Measurements from ENCODE around the gene RNF166.

The RNF166 gene

GRCh38 chr16:88691129-88691813 lies 14.9 kb downstream of the RNF166 start:
- DNase-seq = no peak

- no peak for DNase-seq
These were observed 15.7 kb downstream of the RNF166 start for GRCh38 chr16:88690341-88691128.

- peak; percentile 72 to 81 for DNase-seq
These were observed 18.0 kb downstream of the RNF166 start for GRCh38 chr16:88688013-88688778.

DNA sequence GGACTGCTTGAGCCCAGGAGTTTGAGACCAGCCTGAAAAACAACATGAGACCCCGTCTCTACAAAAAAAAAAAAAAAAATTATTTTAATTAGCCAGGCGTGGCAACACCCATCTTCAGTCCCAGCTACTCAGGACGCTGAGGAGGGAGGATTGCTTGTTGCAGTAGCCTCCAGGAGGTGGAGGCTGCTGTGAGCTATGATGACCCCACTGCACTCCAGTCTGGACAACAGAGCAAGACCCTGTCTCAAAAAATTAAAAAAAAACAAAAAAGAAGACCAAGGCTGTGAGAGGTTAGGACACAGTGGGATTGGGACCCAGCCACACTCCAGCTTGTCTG lies 18.6 kb downstream of the RNF166 start:
- DNase-seq = no peak

DNA sequence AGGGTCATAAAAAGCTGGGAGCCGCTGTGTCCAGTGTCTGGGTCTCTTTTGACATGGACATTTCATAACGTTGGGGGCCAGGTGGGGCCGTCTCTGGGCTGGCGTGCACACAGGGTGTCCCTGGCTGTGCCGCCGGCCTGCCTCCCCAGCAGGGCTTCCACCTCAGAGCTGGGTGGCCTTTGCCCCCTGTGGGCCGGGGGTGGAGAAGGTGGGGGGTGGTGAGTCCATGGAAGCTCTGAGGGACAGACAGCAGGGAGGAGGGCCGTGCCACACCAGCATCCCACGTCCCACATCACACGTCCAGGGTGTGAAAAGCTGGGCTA lies 19.0 kb downstream of the RNF166 start:
- no peak for DNase-seq

DNA sequence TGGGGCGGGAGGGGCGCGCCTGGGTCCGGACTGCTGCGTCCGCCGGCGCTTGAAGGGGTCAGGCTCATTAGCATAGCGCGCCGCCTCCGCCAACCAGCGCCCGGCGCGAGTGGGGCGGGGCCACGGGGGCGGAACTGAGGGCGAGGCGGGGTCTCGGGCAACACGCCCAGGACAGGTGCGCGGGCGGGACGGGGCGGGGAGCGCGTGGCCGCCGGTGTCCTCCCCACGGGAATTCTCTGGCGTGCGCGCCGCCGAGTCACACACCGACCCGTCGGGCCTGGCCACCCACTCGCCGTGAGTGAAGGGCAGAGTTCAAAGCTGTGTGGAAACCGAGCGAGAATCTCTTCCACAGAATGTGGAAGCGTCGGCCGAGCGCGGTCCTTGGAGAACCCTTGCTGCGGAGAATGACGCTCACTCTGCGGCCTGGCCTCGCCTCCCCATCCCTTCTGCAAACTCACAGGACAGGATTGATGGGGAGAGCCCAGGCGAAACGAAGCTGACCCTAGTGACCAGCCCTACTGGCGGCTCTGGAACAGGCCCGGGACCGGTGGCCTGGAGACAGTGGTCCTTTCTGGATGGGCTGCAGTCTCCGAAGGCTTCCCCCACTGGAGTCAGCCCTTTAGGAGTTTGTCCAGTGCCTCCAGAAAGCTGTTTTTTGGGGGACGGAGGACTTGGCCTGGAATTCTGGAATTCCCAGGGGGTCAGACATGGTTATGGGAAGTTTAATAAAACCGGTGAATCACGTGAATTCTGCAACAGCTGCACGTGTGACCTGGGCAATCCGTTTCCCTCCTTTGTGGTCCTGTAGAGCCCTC lies 19.6 kb downstream of the RNF166 start, which contains the start of gene SNAI3:
Gene SNAI3 (minus strand): TSS at position 69 of the 815 bp plus-strand sequence. CDS start 101 bp downstream, outside the sequence.
- DNase-seq = peak in 1 of 2 experiments; percentile 85

GRCh38 chr16:88686062-88686438 lies 20.2 kb downstream of the RNF166 start:
- peak; percentile 14 to 77 for DNase-seq

GRCh38 chr16:88685156-88686061 lies 20.8 kb downstream of the RNF166 start:
- DNase-seq = peak; percentile 13 to 16

DNA sequence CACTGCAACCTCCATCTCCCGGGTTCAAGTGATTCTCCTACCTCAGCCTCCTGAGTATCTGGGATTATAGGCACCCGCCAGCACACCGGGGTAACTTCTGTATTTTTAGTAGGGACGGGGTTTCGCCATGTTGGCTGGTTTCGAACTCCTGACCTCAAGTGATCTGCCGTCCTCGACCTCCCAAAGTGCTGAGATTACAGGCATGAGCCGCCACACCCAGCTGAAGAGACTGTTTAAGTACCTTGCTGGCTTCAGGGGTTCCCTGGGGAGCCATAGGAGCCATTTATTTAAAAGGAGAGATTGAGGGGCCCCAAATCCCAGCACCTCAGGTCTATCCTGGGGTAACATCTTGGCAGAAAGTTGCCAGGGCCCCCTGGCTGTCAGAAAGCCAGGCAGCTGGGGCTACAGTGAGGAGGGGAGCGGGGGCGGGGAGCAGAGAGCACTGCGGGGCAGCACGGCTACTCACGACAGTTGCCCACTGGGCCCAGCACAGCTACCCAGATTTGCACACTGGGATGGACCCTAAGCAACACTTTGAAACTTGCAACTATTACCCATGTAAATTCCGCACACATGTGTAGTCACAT lies 21.5 kb downstream of the RNF166 start:
- no peak for DNase-seq

DNA sequence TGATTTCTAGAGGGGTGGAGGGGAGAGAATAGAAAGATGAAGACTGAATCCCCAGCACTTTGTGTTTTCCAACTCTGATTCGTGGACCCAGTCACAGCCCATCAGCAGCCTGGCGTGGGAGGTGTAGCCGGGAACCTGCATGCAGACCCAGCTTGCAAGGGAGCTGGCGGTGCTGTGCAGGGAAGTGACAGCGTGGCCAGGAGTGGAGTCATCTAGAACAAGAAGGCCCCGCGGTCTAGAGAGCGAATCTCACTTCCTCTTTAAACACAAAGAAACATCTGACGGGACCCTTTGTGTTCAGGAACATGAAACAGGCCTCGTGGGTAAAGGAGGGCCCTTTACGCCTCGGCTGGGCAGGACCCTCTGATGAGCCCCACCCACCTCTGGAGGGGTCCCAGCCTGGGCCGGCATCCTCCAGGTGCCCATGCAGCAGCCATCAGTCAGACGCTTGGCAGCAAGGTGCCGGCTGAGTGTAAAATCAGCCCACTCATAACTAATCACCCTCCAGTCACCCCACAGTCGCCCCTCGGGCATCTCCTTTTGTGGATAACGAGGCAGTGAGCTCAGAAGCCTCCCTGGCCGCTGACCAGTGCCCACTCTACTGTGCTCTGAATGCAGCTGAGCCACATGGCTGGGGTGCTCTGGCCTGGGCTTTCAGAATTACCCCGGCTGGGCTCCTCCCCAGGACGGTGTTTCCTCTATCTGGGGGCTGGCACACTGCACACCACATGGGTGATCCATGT lies 24.3 kb downstream of the RNF166 start:
- DNase-seq = no peak

- peak in 1 of 2 experiments; percentile 30 for DNase-seq
These were observed 25.0 kb downstream of the RNF166 start for GRCh38 chr16:88681084-88681680.

DNA sequence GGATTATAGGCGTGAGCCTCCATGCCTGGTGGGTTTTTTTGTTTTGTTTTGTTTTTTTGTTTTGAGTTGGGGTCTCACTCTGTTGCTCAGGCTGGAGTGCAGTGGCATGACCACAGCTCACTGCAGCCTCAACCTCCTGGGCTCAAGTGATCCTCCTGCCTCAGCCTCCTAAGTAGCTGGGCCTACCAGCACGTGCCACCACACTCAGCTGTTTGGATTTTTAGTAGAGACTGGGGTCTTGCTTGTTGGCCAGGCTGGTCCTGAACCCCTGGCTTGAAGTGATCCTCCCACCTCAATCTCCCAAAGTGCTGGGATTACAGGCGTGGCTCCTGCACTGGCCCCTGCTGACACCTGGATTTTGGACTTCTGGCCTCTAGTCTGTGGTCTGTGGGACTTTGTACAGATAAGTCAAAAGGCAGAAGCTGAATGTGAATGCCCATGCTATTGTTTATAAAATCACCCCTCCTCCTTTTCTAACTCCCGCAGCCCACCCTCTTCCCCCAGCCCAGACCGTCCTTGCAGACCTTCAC lies 25.6 kb downstream of the RNF166 start:
- no peak for DNase-seq

- peak; percentile 14 to 21 for DNase-seq
These were observed 27.8 kb downstream of the RNF166 start for GRCh38 chr16:88678224-88678979.

DNA sequence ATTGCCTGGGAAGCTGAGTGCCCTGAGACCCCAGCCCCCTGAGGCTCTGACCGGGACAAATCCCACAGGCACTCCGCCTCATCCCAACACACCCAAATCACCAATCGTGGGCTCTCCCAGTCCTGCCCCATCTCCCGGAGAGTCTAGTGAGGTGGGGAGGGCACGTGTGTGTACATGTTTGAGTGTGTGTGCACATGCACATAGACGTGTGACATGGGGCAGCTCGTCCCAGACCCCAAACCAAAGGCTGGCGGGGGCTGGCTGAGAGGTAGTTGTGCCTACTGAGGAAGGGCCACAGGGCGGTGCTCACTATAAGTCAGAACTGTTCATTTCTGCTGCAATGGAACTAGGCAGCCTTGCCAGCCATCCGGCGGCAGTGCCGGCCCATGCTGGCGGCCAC lies 28.5 kb downstream of the RNF166 start:
- DNase-seq = no peak

DNA sequence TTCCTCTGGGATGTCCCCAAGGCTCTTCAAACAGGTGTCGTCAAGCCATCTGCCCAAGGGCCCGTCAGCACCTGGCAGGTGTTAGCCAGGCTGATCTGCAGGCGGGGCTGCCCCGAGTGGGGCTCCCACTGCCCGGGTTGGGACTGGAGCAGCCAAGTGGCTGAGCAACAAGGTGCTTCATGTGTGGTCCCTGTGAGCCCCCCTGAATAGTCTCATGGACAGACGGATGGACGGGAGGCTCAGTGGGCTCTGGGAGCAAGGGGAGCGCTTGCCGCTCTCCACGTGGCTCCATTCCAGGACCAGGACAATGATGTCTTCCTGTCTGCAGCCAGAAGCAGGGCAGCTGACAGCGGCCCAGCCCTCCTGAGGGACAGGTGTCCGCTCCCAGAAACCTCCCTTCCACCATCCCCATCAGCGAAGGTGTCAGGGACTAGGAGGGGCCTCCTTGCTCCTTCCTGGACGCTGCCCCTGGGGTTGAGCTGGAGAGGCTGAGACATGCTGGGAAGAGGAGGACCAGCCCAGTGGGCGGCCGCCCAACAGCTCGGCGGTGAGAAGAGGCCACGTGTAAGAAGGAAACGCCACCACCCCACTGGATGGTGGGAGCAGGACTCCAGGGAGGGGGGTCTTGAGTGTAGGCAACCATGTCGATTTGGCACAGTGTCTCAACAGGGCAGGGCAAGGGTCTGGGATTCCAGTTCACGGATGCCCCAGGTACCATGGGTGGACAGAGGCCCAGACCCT lies 29.5 kb downstream of the RNF166 start:
- no peak for DNase-seq

DNA sequence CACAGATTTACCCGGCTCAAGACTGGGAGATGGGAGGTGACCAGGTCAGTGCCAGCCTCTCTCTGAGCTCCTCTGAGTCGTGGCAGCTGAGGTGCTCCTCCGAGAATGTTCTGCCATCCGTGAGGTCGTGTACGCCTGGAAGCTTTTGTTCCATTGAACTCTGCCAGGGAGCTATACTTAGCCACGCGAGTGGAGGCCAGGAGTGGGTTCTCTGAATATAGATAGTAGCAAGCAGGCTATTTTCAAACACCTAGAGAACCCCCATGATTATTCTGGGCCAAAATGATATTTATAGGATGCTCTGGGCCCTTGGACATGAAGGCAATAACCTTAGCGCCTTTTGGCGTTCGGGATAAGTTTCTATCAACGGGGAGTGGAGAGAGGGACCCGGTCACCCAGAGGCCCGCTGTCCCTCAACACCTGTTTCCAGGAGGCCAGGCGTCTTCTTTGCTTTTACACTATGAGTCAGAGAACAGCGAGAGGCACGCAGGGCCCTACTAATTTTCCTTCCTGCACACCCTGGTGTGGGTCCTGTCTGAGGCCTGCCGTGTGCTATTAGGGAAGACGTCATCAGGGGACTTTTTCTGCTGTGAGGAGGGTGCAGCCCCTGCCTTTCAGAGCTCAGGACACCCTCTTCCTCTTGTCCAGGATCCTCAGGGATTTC lies 32.4 kb downstream of the RNF166 start:
- DNase-seq = no peak

DNA sequence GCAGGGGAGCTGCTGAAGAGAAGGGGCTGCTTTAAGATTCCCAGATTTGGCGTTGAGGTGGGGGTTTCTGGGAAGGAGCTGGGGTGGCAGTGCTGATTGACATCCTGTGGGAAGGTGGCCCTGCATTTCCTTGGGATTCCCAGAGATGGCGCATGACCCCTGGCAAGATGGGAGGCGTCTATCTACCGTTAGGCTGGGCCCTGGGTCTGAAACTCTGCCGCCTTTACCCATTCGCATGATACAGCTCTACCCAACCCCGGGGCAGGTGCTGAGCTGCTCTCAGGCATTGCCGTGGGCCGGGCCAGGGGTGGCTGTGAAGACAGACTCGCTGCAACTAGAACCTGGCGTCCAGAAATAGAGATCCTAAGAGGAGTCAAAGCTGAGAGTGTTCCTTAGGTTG lies 33.4 kb downstream of the RNF166 start:
- peak in 1 of 2 experiments; percentile 54 for DNase-seq

- DNase-seq = no peak
These were observed 34.4 kb downstream of the RNF166 start for GRCh38 chr16:88671806-88672205.
